IPS-15b (cell line): ENCODE measurements around the gene ADGRE2.
A peak's percentile ranks its signal among the peaks of the same experiment; 100 is the strongest.
"Not testable (repeated sequence)": the region's sequence is repeated elsewhere in the genome, so short reads cannot be mapped to it uniquely, and the experiment has no call there.

Source experiments
- H3K27me3 ChIP-seq: one replicate; pipeline ENCODE4 v1.6.1; 2013; ENCODE audit warnings: low read length; ENCODE audit not compliant: control insufficient read depth, insufficient read depth
- H3K36me3 ChIP-seq: one replicate; pipeline ENCODE4 v1.6.1; 2013; ENCODE audit warnings: low read length; ENCODE audit not compliant: control insufficient read depth, insufficient read depth
- H3K4me1 ChIP-seq: one replicate; pipeline ENCODE4 v1.6.1; 2013; ENCODE audit warnings: mild to moderate bottlenecking, low read length; ENCODE audit not compliant: control insufficient read depth, insufficient read depth
- H3K4me3 ChIP-seq: one replicate; pipeline ENCODE4 v1.5.1; 2013; ENCODE audit warnings: low read depth, low read length
- H3K9ac ChIP-seq: one replicate; pipeline ENCODE4 v1.6.1; 2013; ENCODE audit warnings: low read depth, mild to moderate bottlenecking, low read length
- H3K9me3 ChIP-seq: one replicate; pipeline ENCODE4 v1.6.1; 2013; ENCODE audit warnings: mild to moderate bottlenecking, low read length; ENCODE audit not compliant: control insufficient read depth, insufficient read depth

ADGRE2 gene

GRCh38 chr19:14775326-14775725 lies 3.0 kb downstream of the ADGRE2 start:
- peak overlapping the region; percentile 71 for H3K4me3 ChIP-seq
- not testable (repeated sequence) for H3K4me1 ChIP-seq, H3K9me3 ChIP-seq, H3K27me3 ChIP-seq, H3K36me3 ChIP-seq, H3K9ac ChIP-seq

DNA sequence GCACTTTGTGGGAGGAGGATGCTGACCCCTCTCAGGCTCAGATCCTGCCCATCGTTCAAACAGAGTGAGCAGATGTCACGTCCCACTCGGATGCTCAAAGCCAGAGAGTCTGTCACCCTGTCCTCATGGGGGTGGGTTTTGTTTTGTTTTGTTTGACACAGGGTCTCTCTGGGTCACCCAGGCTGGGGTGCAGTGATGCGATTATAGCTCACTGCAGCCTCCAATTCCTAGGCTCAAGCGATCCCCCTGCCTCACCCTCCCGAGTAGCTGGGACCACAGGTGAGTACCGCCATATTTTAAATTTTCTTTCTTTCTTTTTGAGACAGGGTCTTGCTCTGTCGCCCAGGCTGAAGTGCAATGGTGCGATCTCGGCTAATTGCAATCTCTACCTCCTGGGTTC lies 4.0 kb downstream of the ADGRE2 start:
- Histone ChIP-seq H3K4me3 (no peak overlapping the region), H3K27me3 (no peaks in the 10 kb centered on the region), H3K9ac (no peak overlapping the region), H3K36me3 (peaks cover 3% of the 10 kb centered on the region), H3K4me1 (no peaks in the 10 kb centered on the region), H3K9me3 (no peaks in the 10 kb centered on the region)

DNA sequence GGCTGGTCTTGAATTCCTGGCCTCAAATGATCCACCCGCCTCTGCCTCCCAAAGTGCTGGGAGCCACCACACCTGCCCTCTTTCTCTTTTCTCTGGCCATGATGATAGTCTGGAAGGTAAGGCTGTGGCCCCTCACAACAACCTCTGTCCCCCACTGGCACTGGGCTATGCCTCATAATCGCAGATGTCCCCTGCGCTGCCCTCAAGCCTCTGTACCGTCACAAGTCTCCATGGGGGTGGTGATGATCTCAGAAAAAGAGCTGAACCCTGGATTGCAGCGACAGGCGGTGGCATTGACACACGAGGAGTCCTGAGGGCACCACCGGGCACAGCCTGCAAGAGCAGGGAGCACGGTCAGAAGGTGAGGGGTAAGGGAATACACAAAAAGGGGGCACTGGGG lies 4.6 kb downstream of the ADGRE2 start:
- not testable (repeated sequence) for H3K4me3 ChIP-seq, H3K4me1 ChIP-seq, H3K36me3 ChIP-seq, H3K27me3 ChIP-seq, H3K9ac ChIP-seq, H3K9me3 ChIP-seq

DNA sequence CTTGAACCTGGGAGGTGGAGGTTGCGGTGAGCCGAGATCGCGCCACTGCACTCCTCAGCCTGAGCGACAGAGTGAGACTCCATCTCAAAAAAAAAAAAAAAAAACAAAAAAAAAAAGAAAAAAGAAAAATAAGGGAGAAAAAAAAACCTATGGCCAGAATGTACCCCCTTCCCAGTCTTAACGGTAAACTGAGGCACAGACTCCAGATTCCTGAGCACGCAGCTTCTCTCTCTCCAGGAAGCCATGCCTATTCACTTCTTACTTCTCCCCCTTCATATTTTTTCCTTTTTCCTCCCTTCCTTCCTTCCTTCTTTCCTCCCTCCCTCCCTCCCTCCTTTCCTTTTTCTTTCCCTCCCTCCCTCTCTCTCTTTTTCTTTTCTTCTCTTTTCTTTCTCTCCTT lies 5.4 kb downstream of the ADGRE2 start:
- Histone ChIP-seq H3K9ac (no peak overlapping the region), H3K4me1 (no peaks in the 10 kb centered on the region), H3K27me3 (no peaks in the 10 kb centered on the region), H3K9me3 (no peaks in the 10 kb centered on the region), H3K4me3 (no peak overlapping the region), H3K36me3 (peaks cover 3% of the 10 kb centered on the region)

GRCh38 chr19:14772467-14772866 lies 5.9 kb downstream of the ADGRE2 start:
- H3K9ac ChIP-seq = no peak overlapping the region
- peaks cover 3% of the 10 kb centered on the region for H3K36me3 ChIP-seq
- H3K4me3 ChIP-seq = no peak overlapping the region
- H3K27me3 ChIP-seq = no peaks in the 10 kb centered on the region
- H3K9me3 ChIP-seq = no peaks in the 10 kb centered on the region
- no peaks in the 10 kb centered on the region for H3K4me1 ChIP-seq

DNA sequence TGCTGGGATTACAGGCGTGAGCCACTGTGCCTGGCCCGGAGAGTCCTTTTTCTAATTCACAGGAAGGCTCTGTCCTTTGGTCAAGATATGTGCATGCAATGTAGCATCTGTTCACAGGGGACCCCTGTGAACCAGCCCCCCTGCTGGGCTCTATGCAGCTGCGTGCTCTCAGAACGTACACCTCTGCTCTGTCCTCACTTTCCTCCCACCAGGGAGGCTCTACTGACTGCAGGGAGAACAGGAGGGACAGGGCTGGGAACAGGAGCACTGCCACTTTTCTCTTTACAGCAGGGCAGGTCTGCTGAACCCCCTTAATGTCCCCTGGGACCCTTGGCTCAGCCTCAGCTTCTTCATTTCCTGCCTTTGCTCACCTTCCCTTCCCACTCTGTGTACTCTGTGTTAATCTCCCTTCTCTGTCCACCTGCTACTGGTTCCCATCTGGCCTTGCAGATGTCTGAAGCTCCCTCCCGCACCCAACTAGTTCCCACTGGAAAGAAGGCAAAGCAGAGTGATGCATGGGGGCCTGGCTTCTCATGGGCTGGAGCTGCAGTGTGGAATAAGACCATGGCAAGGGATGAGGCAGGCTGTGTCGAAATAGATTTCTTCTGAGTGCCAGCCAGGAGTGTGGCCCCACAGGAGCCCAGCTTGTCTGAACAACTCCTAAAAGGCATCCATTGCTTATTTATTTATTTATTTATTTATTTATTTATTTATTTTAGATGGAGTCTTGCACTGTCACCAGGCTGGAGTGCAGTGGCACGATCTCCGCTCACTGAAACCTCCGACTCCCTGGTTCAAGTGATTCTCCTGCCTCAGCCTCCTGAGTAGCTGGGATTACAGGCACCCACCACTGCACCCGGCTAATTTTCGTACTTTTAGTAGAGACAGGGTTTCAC lies 7.2 kb downstream of the ADGRE2 start:
- Histone ChIP-seq H3K36me3 (peaks cover 4% of the 10 kb centered on the region), H3K9me3 (no peaks in the 10 kb centered on the region), H3K4me3 (no peak overlapping the region), H3K4me1 (no peaks in the 10 kb centered on the region), H3K27me3 (no peaks in the 10 kb centered on the region), H3K9ac (no peak overlapping the region)

GRCh38 chr19:14770136-14770535 lies 8.2 kb downstream of the ADGRE2 start:
- H3K4me1 ChIP-seq = no peaks in the 10 kb centered on the region
- no peak overlapping the region for H3K4me3 ChIP-seq
- H3K27me3 ChIP-seq = no peaks in the 10 kb centered on the region
- H3K9ac ChIP-seq = no peak overlapping the region
- peaks cover 4% of the 10 kb centered on the region for H3K36me3 ChIP-seq
- H3K9me3 ChIP-seq = no peaks in the 10 kb centered on the region

GRCh38 chr19:14769201-14769600 lies 9.2 kb downstream of the ADGRE2 start:
- Histone ChIP-seq H3K4me1 (no peaks in the 10 kb centered on the region), H3K9ac (no peak overlapping the region), H3K4me3 (no peak overlapping the region), H3K27me3 (no peaks in the 10 kb centered on the region), H3K36me3 (peaks cover 4% of the 10 kb centered on the region), H3K9me3 (no peaks in the 10 kb centered on the region)

- H3K9ac ChIP-seq = no peak overlapping the region
- no peaks in the 10 kb centered on the region for H3K27me3 ChIP-seq
- no peaks in the 10 kb centered on the region for H3K9me3 ChIP-seq
- H3K4me1 ChIP-seq = no peaks in the 10 kb centered on the region
- peaks cover 4% of the 10 kb centered on the region for H3K36me3 ChIP-seq
- no peak overlapping the region for H3K4me3 ChIP-seq
Observed at GRCh38 chr19:14768001-14768400, 10.4 kb downstream of the ADGRE2 start.

DNA sequence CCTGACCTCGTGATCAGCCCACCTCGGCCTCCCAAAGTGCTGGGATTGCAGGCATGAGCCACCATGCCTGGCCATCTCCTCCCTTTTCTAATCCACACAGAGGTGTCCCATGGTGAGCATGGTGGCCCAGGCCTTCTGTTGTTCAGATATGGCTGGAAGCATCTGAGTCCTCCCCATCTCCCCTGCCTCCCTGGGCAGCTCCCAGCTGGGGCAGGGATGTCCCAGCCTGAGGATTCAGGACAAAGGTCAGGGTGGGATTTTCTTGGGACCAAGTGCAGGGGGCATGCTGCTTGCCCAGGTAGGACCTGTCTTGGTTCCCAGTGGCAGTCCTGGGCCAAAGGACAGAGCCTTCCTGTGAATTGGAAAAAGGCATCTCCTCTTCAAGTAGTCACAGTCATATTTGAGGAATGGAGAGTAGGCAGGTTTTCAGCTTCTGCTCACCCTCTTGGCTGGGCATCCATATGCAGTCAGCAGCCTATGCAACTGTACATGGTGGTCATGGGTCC lies 10.8 kb downstream of the ADGRE2 start:
- H3K4me3 ChIP-seq = no peak overlapping the region
- H3K9me3 ChIP-seq = no peaks in the 10 kb centered on the region
- no peak overlapping the region for H3K9ac ChIP-seq
- H3K36me3 ChIP-seq = peaks cover 4% of the 10 kb centered on the region
- H3K27me3 ChIP-seq = no peaks in the 10 kb centered on the region
- H3K4me1 ChIP-seq = no peaks in the 10 kb centered on the region

GRCh38 chr19:14765841-14766240 lies 12.5 kb downstream of the ADGRE2 start:
- H3K27me3 ChIP-seq, H3K4me3 ChIP-seq, H3K36me3 ChIP-seq, H3K9ac ChIP-seq, H3K4me1 ChIP-seq, H3K9me3 ChIP-seq: not testable (repeated sequence)

GRCh38 chr19:14765403-14765802 lies 13.0 kb downstream of the ADGRE2 start:
- not testable (repeated sequence) for H3K27me3 ChIP-seq, H3K36me3 ChIP-seq, H3K4me3 ChIP-seq, H3K4me1 ChIP-seq, H3K9ac ChIP-seq, H3K9me3 ChIP-seq
